Stimulated activated CD4-positive, alpha-beta T cell treated with anti-CD3 and anti-CD28 coated beads, Interleukin-1b, Interleukin-23, amount 100 ng/mL, for 1 hour (primary cell): ENCODE data around the gene TMEM91.
A peak's percentile ranks its signal among the peaks of the same experiment; 100 is the strongest.
"Not testable (repeated sequence)": the region's sequence is repeated elsewhere in the genome, so short reads cannot be mapped to it uniquely, and the experiment has no call there.

Experiments used
- DNase-seq, 2 donors: peaks; one replicate each; pipeline ENCODE4 v3.0.0-alpha.2; 2020; ENCODE audit warnings: low read depth in 2 of 2

The TMEM91 gene

GRCh38 chr19:41376241-41376997 is at the start of gene TMEM91:
Gene TMEM91, plus strand, starts transcription at chr19:41376533. Its CDS starts 1,777 bp downstream, at chr19:41378310.
- DNase-seq = no peak

- DNase-seq = no peak
Observed at GRCh38 chr19:41327076-41327575, 49.2 kb upstream of the TMEM91 start.

- DNase-seq = peak; percentile 64 to 67
Observed at GRCh38 chr19:41327576-41328156, 48.7 kb upstream of the TMEM91 start.

DNA sequence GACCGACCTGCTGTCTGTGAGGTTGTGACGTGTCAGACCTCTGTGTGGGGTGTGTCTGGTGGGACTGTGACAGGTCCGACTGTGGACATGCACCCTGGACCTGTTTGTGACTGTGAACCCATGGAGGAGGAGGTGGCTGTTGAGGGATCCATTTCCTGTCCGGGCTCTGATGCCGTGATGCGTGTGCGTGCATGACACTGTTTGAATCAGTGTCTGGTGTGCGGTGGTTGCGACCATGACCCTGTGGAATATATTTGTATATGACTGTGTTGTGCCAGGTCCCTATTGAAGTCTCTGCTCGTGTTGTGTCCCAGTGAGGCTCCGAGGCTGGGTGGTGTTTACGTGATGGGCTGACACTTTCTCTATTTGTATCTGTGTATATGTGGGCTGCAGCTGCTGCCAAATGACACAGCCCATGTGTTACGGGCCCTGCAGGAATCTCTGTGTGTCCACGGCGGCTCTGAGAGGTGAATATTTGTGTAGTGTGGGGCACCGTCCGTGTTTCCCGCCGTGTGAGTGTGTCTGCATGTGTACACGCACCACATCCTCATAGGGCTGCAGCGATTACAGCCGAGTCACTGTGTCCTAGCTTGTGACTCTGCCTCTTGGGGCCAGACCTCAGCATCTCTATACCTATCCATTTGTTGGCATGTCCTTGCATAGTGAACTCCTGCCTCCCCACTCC is 48.0 kb upstream of the TMEM91 start:
- DNase-seq = peak in 1 of 2 donors; percentile 26

DNA sequence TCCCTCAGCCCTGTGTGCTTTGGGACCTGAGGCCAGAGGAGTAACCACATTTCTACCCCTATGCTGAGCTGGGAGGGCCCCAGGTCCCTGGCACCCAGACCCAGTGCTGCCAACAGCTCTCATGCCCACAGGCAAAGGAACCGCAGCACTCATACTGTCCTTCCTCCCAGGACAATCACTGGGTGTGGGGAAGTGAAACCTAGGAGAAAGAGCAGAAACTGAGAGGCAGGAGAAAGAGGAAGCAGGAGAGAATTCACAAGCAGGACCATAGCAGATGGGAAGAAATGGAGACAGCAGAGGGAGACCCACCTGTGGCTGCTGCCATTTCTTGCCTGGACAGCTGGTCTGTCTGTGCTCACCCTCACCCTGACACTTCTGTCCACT is 47.5 kb upstream of the TMEM91 start:
- DNase-seq = no peak

- no peak for DNase-seq
Observed at GRCh38 chr19:41330481-41330880, 45.9 kb upstream of the TMEM91 start.

GRCh38 chr19:41330946-41331678 is 45.2 kb upstream of the TMEM91 start:
- DNase-seq = no peak

DNA sequence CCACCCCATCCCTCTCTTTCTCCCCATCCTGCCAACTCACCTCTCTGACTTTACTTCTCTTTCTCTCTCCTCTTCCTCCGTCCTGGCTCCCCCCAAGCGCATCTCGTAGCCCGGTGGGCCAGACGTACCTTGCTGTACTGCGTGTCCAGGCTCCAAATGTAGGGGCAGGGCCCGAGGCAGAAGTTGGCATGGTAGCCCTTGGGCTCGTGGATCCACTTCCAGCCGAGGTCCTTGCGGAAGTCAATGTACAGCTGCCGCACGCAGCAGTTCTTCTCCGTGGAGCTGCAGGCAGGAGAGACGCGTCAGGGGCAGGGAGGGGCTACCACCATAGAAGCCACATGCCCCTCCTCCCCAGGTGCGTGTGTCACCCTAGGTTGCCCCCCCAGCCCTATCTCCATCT is 44.3 kb upstream of the TMEM91 start:
- no peak for DNase-seq

DNA sequence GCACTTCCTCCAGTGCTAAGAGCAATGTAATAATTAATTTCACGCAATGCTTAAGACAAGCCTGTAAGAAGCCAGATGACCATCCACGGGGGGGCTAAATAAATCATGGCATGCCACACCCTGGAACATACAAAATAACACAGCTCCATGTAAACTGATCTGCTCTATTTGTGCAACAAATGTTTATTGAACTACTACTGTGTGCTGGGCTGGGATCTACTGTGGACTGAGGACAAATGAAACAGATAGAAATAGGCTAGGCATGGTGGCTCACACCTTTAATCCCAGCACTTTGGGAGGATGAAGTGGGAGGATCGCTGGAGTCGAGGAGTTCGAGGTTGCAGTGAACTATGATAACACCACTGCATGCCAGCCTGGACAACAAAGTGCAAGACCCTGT is 43.9 kb upstream of the TMEM91 start:
- DNase-seq = no peak

GRCh38 chr19:41334793-41335192 is 41.5 kb upstream of the TMEM91 start:
- no peak for DNase-seq

DNA sequence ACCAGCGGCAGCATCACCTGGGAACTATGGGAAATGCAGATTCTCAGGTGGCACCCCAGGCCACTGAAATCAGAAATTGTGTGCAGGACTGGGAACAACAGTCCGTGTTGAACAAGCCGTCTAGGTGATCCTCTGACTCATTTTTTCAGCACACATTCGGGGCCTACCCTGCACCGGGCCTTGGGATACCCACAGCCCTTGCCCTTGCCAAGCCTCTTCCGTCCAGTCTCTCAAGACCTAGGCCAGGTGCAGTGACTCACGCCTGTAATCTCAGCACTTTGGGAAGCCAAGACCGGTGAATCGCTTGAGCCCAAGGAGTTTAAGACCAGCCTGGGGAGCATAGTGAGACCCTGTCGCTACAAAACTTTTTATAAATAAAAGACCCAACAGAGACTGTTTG is 40.9 kb upstream of the TMEM91 start:
- DNase-seq = no peak

- no peak for DNase-seq
Observed at GRCh38 chr19:41339936-41340335, 36.4 kb upstream of the TMEM91 start.

GRCh38 chr19:41341669-41342490 is 34.5 kb upstream of the TMEM91 start:
- no peak for DNase-seq

- no peak for DNase-seq
Observed at GRCh38 chr19:41344162-41344561, 32.2 kb upstream of the TMEM91 start.

DNA sequence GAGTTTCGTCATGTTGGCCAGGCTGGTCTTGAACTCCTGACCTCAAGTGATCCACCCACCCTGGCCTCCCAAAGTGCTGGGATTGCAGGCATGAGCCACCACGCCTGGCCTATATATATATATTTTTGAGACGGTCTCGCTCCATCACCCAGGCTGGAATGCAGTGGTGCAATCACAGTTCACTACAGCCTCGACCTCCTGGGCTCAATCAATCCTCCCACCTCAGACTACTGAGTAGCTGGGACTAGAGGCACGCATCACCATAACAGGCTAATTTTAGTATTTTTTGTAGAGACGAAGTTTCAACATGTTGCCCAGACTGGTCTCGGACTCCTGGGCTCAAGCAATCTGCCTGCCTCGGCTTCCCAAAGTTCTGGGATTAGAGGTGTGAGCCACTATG is 29.4 kb upstream of the TMEM91 start:
- not testable (repeated sequence) for DNase-seq

DNA sequence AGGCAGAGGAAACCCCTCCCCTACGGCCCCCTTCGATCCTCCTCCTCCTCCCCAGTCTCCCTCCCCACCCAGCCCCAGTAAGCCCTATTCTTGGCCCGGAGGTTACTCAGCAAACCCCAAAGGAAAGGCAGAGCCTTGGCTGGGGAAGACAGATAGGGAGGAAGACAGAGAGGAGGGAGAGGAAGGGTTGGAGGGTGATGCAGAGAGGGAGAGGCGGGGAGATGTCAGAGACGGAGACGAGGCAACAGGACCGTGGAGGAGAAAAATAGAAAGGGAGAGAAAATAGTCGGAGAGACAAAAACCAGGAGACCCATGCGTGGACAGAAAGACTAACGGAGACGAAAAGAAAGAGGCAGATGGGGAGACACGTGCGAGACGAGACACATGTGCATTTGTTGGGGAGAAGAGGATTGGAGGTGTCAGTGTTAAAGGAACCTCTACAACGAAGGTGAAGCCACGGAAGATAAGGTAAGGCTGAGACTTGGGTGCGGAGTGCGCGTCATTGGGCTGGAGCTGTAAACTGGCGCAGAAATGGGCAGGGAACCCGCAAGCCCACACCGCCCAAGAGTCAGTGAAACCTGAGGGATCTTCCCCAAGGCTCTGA is 25.5 kb upstream of the TMEM91 start:
- DNase-seq = no peak

DNA sequence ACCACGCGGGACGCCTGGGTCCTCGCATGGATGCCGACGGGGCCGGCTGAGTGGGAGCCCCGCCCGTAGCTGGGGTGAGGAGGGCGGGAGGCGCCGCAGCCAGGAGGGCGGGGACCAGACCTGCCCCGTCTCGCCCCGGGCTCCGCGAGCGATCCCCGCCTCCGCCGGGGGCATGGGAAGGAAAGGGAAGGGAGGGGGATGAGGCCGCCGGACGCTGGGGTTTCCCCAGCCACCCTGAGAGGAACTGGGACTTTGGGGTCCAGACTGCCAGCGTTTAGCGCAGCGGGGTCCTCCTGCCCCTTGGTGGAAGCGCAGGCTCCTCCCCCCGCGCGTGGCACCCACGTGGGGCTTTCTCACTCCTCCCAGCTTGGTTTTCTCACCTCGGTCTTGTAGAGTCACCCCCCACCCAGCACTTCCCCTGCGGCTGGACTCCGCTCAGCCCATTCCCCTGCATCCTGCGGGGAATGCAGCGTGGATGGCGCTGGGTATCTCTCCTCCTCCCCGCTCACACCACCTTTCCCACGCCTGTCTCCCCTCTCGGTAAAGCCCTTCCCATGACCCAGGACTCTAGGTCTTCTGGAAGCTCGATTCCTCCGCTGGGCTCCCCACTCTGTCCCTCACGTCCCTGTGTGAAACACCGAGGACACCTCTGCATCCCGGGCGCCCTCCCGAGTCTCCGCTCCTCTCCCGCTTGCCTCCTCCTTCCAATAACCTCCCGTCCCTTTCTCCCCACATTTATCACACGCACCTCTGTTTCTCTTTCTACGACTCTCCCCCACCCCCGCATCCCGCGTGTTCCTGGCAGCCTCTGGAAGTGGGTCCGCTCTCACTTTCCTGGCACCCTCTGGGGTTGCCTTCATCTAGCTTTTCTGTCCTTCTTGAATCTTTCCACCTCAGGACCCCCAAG is 24.7 kb upstream of the TMEM91 start:
- peak; percentile 59 to 65 for DNase-seq

GRCh38 chr19:41352279-41352608 is 24.1 kb upstream of the TMEM91 start:
- no peak for DNase-seq

DNA sequence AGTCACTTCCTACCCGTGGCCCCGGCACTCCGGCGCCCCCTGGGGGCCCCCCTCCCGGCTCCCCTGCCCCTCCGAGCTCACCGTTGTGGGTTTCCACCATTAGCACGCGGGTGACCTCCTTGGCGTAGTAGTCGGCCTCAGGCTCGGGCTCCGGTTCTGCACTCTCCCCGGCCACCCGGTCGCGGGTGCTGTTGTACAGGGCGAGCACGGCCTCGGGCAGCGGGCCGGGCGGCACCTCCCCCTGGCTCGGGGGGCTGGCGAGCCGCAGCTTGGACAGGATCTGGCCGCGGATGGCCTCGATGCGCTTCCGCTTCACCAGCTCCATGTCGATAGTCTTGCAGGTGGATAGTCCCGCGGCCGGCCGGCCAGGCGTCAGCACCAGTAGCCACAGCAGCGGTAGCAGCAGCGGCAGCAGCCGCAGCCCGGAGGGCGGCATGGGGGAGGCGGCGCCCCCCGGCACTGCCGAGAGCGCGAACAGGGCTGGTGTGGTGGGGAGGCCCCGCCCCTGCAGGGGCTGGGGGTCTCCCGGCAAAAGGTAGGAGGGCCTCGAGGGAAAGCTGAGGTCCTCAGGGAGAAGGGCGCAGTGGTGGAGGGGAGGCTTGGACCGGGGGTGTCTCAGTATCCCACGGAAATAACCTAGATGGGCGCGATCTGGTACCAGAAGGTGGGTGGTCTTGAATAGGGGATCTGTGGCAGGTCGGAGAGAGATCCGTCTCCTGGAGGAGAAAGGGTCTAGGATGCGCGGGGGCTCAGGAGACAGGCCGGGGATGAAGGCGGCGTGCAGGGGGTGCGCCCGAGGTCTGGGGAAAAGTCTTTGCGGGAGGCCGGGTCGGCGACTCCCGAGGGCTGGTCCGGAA is 23.5 kb upstream of the TMEM91 start:
- DNase-seq = peak; percentile 56 to 69
